GM18507 (cell line): ENCODE results near the gene DISC1.

Experiments
- DNase-seq: peaks from one replicate; pipeline ENCODE4 v3.0.0; 2011; ENCODE audit warnings: low read depth; ENCODE audit not compliant: insufficient read length; ENCODE audit errors: extremely low spot score
- FAIRE-seq: peaks from 2 replicates; lab custom pipeline; 2011; peaks lifted over from hg19 to GRCh38; lab: Jason Lieb, UNC

The DISC1 gene

DNA sequence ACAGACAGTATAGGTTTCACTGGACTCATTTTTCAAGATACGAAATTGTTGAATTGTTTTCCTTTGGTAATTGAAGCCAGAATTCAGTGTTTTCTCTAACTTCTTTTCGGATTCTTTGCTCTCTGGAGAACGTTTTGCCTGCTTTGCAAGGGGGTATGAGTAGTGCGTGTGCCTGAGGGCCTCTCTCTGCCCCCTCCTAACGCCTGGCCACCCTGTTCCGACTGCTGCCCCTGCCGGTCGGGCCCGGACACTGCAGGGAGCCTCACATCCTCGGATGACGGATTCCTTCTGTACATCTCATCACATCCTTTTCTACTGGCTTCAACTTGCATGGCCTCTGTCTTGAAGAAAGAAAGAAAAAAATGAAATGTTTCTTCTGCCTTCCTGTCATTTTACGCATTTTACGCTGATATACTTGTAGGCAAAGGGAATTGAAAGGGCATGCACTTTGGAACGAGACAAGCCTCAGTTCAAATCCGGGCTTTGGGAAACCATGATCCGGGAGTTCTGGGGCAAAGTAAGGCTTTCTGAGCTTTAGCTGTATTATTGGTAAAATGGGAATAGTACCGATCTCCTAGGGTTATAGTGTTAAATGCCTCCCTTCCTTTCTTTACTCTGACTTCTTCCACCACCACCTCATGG, 65.1 kb downstream of the DISC1 start:
- FAIRE-seq (no peak), DNase-seq (no peak)

DNA sequence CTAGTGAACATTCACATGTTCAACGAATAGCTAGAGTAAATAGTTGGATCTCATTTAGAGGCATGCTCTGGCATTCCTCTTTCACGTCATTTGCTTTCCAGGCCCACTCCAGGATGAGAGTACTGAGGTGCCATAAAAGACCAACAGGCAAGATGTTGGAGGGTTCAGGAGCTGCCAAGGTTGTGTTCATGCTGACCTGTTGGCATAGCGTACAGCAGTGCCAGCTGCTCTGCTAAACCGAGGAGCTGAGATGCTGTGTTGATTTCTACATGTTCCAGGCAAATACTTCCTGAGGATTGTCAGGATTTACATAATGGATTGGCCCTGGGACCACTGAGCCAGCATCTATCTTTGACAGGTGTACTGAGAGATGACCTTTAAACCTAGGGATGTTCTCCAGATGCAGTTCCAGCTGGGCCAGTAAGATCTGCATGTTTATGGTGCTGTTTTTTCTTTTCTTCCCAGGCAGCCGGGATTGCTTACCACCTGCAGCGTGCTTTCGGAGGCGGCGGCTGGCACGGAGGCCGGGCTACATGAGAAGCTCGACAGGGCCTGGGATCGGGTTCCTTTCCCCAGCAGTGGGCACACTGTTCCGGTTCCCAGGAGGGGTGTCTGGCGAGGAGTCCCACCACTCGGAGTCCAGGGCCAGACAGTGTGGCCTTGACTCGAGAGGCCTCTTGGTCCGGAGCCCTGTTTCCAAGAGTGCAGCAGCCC, 66.9 kb downstream of the DISC1 start:
- DNase-seq (no peak), FAIRE-seq (no peak)

DNA sequence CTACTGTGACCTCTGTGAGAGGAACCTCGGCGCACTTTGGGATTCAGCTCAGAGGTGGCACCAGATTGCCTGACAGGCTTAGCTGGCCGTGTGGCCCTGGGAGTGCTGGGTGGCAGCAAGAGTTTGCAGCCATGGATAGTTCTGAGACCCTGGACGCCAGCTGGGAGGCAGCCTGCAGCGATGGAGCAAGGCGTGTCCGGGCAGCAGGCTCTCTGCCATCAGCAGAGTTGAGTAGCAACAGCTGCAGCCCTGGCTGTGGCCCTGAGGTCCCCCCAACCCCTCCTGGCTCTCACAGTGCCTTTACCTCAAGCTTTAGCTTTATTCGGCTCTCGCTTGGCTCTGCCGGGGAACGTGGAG, 67.5 kb downstream of the DISC1 start:
- DNase-seq = no peak
- no peak for FAIRE-seq

DNA sequence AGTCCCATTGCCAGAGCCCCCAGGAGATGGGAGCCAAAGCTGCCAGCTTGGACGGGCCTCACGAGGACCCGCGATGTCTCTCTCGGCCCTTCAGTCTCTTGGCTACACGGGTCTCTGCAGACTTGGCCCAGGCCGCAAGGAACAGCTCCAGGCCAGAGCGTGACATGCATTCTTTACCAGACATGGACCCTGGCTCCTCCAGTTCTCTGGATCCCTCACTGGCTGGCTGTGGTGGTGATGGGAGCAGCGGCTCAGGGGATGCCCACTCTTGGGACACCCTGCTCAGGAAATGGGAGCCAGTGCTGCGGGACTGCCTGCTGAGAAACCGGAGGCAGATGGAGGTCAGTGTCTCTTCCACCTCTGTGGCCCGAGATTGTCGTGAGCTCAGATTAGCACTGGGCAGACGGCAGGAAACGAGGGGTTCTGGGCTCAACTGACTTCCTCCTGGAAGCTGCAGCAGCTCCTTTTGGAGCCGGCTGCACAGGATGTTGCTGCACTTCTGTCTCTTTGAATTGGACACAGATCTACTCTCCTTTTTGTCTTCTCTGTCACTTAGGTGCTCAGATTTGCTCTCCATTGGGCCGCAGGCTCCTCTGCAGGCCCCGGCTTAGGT, 68.0 kb downstream of the DISC1 start:
- FAIRE-seq (no peak), DNase-seq (no peak)

DNA sequence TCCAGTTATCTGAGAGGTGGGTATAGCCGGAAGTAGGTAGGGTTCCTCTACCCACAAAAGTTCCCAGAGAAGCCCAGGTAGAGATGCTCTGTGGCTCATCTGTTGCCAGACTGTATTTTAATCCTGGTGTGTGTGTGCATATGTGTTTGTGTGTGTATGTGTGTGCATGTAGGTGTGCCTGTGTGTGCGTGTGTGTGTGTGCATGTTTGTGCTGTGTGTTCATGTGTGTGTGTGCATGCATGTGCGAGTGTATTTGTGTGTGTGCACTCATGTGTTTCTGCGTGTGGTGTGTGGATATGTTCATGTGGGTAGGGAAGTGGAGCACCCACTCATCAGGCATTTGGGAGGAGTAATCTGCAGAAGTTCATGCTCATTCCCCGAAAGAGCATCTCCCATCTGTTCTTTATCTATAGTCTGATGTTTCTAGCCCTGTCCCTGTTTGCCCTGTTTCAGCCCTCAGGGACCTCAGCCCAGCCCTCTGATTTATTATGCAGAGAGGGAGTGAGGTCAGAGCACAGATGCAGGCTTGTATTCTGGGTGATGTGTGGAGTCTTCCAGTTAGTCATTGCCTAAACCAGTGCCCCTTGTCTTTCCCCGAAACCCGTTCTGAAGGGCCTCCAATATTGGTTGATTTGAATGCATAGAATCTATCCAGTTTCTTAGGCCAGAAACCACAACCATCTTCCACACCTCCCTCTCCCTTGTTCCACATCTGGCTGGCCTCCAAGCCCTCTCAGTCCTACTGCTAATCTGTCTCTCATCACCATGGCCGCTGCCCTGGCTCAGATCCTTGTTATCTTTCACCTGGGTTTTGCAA, 69.1 kb downstream of the DISC1 start:
- DNase-seq = no peak
- FAIRE-seq = no peak

DNA sequence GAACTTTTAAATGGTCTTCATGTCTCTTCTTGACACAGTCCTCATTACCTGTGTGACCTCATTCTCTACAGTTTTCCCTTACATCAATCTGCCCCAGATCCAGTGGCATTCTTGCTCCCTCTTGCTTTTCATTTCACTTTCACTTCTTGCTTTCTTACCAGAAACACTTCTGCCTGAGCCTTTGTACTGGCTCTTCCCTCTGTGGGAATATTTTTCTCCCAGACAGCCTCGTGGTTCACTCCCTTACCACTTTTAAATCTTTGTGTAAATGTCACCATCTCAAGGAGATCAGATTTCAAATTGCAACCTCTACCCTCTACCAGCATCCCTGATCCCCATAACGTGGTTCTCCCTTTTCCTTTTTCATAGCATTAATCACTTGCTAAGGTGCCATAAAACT, 73.2 kb downstream of the DISC1 start:
- DNase-seq (no peak), FAIRE-seq (no peak)

DNA sequence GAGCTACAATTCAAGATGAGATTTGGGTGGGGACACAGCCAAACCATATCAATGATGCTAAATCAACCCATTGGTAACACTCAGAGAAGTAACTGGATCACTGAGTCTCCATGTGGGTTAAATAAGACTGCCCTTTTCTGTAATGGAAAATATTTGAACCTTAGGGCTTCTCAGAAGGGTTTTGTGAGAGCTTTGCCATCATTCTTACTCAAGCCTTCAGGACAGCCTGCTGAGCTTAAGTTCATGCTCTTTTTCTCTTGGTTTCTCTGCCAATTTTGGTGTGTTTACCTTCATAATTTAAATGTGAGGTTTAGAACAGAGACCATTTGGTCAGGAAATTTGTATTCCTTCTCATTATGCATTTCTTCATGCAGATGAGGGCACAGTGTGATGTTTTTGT, 74.7 kb downstream of the DISC1 start:
- FAIRE-seq (no peak), DNase-seq (no peak)

DNA sequence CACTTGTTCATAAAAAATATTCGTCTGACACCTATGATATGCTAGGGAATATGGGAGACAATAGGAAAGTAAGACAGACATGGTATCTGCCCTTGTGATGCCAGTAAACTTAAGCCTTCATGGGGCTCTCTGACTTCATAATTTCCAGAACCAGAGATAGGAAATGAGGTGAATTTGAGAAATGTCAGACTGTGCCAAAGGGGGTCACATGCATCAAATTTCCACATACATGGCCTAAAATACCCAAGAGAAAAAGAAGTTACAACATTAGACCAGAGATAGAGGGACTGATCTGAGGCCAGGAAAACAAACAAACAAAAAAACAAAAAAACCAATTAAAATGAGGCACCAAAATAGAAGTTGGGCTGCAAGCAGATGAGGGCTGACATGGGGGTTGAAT, 75.7 kb downstream of the DISC1 start:
- FAIRE-seq = no peak
- no peak for DNase-seq

DNA sequence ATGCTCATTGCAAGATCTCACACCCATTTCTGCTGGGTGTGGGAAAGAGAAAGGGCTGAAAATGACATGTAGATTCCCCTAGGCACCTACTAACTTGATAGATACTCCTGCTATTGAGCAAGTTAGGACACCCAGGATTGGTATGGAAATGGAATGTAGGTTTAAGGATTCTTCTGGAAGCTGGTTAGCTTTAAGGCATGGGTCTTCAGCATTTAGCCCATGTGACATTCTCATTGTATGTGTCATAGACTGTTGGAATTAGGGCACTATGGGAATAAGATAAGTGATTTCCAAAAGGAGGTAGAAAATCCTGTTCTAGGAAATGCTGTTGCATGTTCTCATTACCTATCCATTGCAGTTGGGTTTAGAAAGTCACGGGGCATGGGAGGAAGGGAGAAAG, 76.2 kb downstream of the DISC1 start:
- no peak for FAIRE-seq
- no peak for DNase-seq

DNA sequence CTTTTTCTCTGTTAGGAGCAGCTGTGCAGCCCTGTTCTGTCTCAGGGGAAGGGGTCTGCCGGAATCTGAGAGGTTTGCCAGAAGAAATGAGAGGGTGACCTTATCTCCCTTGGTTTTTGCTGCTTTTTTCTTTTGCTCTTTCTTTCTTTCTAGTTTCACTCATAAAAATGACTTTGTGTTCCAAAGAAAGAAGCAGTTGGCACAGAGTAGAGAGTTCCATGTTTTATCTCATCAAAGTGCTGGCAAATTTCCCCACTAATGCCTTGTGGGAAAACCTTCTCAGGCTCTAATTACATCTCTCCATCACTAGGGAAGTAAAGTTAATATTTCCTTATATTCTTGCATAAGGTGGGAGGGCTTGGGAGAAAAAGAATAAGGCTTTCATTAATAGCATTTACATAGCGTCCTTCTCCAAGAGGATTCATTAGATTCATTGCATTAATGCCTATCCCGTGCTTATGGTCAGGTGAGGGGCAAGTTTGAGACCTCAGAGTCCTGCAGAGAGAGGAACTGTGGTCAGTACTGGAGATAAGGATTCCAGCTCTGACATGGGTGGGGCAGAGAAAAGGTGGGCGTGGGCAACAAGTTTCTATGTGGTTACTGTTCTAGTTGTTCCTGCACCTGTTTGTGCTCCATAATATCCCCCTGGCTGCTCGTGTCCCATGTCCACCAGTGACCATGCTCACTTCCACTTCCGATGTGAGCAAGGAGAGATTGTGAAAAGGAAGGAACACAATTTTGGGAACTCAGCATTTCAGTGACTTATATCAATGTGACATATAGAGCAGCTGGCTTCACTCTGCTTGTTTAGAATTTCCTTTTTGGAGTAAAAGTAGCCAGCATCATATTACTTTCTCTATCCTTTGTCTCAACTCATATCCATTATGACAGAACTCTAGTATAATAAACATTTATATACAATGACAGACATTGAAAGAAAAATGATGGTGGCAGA, 79.5 kb downstream of the DISC1 start:
- DNase-seq (no peak), FAIRE-seq (no peak)

DNA sequence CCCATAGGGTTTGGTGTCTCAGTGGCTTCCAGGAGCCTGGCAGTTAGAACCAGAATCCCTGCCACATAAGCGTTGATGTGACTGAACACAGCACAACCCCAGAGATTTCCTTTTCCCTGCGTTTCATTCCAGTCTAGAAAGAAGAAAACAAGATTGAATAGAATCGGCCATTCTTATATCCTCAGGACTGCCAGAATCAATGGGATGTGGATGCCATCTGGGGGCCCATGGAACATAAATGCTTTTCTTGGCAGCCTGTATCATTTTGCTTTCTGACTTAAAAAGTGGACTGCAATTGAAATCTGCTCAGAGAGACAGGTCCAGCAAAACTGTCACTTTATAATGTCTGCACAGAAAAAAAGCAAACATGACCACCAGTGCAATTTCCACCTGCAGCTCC, 80.3 kb downstream of the DISC1 start:
- DNase-seq (no peak), FAIRE-seq (no peak)

DNA sequence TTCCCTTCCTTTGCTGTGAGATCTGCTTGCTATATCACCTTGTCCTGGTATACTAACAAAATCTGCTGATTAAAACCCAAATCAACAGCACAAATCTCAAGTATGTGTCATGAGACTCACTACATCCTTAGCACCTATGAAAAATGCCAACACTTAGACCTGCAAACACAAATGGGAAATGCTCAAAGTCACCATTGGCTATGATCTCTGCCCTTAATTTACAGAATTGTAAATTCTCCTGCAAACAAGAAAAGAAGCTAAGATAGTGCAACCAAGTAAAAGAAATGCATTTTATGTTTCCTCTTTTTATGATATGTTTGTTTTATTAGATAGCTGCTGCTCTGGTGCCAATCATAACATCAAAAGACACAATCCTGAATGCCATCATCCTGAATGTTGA, 80.8 kb downstream of the DISC1 start:
- no peak for FAIRE-seq
- no peak for DNase-seq

DNA sequence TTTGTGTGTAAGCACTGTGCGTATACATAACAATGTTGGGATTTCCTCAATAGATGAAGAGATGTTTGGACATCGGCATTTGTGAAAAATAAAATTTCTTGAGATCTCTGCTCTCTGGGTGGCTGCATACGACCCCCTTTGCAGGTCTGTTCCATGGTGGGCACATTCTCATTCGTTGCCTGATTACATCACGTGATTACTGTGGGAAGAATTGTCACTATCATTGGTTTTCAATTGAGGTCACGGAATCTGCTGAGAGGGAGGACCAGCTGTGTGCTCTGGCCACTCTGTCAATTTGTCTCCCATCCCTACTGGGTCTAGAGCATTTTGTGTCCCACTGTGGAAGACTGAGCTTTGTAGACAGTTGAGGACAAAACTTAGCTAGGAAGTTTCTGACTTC, 81.8 kb downstream of the DISC1 start:
- DNase-seq (no peak), FAIRE-seq (no peak)

DNA sequence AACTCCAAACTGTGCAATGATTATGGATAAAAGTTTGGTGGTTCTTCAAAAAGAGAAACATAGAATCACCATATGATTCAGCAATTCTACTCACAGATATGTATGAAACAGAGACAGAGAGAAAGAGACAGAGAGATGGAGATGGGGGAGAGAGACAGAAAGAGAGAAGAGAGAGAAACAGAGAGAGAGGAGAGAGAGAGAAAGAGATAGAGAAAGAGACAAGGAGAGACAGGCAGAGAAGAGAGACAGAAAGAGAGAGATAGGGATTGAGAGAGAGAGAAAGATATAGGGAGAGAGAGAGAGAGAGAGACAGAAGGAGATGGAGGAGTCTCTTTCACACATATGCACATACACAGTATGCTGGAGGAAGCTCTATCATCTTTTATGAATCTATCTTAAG, 87.8 kb downstream of the DISC1 start:
- DNase-seq (no peak), FAIRE-seq (no peak)

DNA sequence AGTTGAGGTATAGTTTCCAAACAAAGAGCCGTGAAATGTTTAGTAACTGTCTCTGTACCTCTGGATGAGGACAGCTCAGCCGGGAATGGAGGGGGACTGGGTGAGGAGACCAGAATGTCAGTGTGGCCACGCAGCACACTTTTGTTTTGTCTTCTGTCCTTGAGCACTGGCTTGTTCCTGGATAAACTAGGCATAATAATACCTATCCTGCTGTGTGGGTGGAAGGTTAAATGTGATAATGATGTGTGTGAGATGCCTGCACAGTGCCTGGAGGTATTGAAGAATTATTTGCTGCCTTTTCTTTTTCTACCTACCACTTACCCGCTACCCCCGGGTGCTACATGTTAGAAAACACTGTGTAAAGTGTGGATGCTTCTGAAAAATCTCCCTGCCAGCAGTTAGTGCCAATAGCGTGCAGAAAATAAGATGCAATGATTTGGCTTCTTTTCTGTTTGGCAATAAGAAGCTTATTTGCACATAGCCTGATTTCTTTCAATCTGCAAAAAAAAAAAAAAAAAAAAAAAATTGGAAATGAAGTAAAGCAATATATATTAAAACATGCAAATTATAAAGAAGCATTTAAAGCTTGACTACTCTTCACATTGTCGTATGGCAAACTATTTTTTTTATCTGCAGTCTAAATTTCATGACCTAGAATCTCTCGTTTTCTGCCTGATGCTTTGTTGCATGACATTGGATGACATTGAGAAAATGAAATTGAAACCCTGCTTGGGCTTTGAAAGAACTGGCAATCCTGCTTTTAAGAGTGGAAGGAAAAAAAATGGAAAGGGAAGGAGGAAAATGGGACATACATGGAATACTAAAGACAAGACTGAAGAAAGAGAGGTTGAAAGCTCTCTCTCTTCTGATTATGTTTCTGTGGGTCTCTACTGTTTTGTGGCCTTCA, 89.5 kb downstream of the DISC1 start:
- DNase-seq (no peak), FAIRE-seq (no peak)

DNA sequence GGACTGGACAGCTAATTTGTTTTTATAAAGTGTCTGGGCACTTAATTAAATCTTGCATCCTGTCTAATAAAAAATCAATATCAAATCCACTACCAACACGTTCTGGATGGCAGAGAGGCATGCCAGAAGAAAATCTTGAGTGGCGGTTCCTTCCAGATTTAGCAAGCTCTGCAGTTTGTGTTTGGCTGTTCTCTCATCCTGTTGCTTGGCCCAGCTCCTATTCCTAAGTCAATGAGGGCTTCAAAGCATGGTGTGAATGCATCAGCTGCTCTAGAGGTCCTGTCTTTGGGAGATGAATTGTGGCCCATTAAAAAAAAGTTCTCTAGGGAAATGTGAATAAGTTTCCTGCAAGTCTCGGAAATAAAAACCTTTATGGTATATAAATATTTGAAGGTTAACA, 90.3 kb downstream of the DISC1 start:
- FAIRE-seq = no peak
- DNase-seq = no peak

DNA sequence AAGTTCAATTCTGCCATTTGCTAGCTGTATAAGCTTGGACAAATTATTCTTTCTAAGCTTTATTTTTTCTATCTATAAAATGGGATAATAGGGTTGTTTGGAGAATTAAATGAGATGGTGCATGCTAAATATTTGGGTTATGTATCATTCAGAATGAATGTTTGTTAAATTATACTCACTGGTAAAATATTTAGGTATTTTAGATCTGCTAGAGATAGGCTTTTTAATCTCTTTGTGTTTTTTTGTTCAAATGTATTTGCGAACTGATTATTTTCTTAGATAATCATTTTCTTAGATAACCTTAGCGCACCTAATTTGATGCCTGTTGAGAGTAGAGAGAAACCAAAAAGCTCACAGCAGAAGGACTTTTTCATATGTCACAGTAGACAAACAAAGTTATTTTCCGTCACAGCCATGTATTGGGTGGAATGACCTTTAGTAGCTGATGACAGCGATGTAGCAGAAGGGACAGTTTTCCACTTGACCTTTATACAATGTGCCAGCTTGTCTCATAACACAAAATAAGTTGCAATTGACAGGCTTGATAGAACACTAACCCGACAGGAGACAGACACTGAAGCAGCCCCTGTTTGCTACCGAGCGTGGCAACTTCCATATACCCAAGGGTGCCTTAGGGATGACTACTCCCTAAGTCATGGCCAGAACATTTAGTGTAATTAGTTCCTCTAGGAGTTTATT, 93.0 kb downstream of the DISC1 start:
- FAIRE-seq = no peak
- DNase-seq = no peak
